CD4-positive, alpha-beta T cell treated with Interleukin-6 at 100 ng/mL for 8 hours (primary cell): ENCODE measurements around the gene ABAT.

Experiments used
- DNase-seq: peaks from one replicate; pipeline ENCODE4 v3.0.0-alpha.2; 2020; ENCODE audit warnings: mixed read lengths, low spot score

The ABAT gene

DNA sequence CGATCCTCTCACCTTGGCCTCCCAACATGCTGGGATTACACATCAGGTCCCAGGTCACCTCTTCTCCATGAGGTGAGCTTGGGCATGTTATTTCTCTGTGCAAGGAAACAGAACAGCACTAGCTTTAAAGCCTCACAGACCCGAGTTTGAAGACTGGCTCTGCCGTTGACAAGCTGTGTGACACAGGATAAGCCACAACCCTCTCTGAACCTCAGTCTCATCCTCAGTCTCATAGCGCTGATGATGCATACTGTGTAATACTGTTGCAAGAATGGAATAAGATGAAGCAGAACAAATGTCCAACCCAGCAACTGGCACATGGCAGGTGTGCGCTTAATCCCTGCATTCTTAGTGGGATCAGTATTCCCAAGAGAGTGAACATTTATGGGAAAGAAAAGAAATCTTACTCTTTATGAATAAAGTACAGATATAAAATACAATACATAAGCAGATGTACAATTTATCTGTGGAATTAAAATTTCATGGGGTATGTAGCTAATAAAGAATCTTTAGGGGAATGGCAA is 43.5 kb downstream of the ABAT start:
- DNase-seq, result no peak

- DNase-seq, result no peak
Observed at GRCh38 chr16:8718851-8719680, 44.6 kb downstream of the ABAT start.

GRCh38 chr16:8720080-8720966 is 45.9 kb downstream of the ABAT start:
- DNase-seq, result no peak

DNA sequence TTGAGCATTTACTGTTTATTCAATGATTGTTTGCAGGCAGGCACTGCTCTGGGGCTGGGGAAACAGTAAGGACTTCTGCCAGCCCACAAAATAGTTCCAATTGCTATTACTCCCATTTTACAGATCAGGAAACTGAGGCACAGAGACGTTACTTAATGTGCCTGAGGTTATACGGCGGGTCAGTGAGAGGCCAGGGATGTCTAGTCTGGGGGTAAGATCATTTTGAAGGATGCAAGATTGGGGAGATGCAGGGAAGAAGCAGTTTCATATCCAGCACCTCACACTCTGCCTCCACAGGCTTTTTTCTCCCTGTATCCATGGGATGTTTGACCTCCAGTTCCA is 46.5 kb downstream of the ABAT start:
- DNase-seq, result no peak

GRCh38 chr16:8721336-8722024 is 47.1 kb downstream of the ABAT start:
- no peak for DNase-seq

DNA sequence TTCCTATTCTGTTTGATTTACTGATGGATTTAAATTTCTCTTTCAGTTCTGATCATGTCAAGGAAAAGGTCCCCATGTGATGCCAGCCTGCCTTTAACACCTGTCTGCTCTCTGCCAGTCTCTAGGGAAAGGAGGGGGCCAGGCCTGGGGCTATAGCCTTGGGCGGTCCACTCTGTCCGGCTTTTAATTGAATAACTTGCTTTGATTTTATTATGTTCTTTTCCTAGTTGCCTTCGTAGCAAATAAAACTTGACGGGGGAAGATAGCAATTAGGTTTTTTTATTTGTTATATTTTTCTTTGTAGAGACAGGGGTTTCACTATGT is 47.6 kb downstream of the ABAT start:
- DNase-seq, result no peak

DNA sequence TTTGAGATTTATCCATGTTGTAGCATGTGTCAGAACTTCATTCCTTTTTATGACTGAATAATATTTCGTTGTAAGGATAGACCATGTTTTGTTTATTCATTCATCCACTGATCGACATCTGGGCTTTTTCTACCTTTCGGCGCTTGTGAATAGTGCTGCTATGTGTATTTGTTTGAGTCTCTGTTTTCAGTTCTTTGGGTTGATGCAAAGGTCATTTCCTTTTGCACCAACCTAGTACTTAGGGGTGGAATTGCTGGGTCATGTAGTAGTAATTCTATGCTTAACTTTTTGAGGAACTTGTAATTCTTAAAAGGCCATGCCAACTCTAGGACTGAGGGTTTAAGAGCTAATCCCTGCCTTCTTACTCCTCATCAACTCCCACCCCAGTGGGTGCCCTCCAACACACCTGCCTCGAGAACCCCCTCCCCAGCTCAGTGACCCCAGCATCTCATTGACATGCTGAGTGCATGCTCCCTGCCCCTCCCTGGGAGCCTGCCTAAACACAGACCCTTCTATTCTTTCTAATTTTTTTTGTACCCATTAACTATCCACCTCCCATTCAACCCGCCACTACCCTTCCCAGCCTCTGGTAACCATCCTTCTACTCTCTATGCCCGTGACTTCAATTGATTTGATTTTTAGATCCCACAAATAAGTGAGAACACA is 51.2 kb downstream of the ABAT start:
- DNase-seq, result no peak

GRCh38 chr16:8727131-8727806 is 52.9 kb downstream of the ABAT start:
- DNase-seq, result no peak

- DNase-seq, result no peak
Observed at GRCh38 chr16:8727857-8728618, 53.6 kb downstream of the ABAT start.

- DNase-seq, result no peak
Observed at GRCh38 chr16:8729779-8730334, 55.4 kb downstream of the ABAT start.

DNA sequence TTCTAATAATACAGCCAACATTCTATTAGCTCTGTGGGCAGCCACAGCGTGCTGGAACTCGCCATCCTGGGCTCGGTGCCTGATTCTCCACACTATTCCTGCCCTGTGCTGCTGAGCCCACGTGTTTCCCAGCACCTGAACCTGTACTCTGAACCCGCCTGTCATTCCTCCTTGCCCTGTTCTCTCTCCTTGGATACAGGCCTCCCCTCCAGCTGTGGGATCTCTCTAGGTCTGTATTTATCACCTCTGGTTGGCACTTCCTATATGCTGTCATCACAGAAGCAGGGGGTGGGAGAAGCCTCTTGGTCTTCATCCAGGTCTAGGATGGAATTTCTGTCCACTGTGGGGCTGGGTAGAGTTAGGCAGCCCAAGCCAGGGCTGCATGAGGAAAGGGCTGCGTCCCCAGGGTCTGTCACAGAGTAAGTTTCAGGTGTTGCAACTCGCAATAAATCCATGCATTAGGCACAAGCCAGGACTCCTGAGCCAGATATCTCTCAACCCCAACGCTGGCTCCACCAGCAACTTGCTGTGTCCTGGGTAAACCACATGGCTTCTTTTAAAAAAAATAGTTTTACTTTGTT is 56.0 kb downstream of the ABAT start:
- DNase-seq, result no peak

GRCh38 chr16:8733849-8734540 is 59.6 kb downstream of the ABAT start:
- no peak for DNase-seq

DNA sequence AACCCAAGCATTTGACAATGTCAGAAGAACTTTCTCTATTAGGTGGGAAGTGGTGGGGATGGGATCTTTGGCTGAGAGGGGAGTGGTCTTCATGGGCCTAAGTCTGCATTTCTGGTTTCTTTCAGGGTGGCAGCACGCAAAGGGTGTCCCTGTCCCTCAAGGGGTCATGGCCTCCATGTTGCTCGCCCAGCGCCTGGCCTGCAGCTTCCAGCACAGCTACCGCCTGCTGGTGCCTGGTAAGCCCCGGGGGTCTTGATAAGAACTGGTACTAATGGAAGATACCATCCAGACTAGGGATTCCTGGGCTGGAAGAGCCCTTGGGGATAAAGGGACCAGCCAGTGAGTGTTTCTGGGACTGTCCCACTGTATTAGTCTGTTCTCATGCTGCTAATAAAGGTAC is 61.2 kb downstream of the ABAT start:
- DNase-seq, result no peak

DNA sequence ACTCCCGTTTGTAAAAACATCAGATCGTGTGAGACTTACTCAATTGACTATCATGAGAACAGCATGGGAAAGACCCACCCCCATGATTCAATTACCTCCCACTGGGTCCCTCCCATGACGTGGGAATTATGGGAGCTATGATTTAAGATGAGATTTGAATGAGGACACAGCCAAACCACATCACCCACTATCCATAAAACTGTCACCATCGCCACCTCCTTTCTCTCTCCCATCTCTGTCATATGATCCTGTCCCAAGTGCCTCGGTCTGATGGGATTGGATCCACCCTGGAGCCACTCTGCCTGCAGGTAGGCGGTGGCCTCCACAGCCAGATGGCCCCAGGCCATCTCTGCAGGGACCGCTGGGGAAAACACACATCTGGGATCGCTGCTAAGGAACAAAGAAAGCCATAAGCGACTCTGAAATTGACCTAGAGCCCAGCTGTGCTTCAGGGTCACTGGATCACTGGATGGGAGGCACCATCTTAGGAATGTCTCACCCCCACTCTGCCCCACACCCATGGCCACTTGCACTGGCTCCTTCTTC is 61.8 kb downstream of the ABAT start:
- DNase-seq, result no peak

DNA sequence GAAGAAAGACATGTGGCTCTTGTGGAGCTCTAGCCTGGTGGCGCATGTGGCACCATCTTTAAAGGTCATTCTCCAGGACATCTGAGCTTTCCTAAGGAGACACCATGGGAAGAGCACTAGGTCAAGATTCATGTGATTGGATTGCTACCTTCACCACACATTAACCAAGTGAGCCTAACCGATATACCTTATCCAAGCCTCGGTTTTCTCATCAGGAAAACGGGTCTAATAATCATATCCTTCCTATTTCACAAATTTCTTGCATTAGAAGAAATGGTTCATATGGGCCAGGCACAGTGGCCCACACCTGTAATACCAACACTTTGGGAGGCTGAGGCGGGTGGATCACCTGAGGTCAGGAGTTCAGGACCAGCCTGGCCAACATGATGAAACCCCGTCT is 64.7 kb downstream of the ABAT start:
- DNase-seq, result no peak

- DNase-seq, result no peak
Observed at GRCh38 chr16:8739989-8740704, 65.7 kb downstream of the ABAT start.

DNA sequence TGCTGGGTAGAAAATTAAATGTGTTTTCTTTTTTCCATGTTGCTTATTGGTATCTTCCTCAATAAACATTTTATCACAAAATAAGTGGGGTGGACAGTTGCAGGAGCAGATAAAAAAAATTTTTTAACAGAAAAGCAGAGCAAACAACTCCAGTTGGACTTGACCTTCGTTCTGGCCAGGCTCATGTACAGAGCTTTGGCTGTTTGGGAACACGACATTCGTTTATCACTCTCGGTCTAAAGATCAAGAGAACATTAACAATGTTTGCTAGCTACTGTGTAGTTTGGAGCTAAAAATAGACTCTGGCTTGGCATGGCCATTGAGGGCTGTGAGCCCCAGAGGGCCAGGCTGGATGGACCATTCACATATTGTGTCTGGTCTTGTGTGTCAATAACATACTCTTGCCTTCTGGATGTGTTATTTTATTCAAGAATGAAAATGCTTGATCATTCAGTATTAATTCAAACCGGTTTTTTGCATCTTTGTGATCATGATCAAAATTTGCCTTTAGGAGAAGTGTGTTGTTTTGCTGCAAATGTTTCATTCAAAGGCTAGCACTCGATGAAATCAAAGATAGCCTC is 66.4 kb downstream of the ABAT start:
- DNase-seq, result no peak

- DNase-seq, result no peak
Observed at GRCh38 chr16:8741636-8742035, 67.2 kb downstream of the ABAT start.
